Mesenchymal stem cell (in vitro differentiated cells and primary cell): Measurements from ENCODE around the gene MGAT5B.
"Not testable (repeated sequence)": the region's sequence is repeated elsewhere in the genome, so short reads cannot be mapped to it uniquely, and the experiment has no call there.

Experiments used
- DNase-seq: peaks from one replicate; pipeline ENCODE4 v3.0.0-alpha.2; 2013
- H2AFZ ChIP-seq: one replicate; pipeline ENCODE4 v1.6.1; 2013; ENCODE audit warnings: low read depth, mild to moderate bottlenecking, control low read depth, inconsistent platforms, low read length, moderate library complexity
- H2AK5ac ChIP-seq: 2 replicates; pipeline ENCODE4 v1.6.1; 2013; ENCODE audit warnings: low read length, moderate library complexity, mild to moderate bottlenecking, inconsistent platforms; ENCODE audit not compliant: severe bottlenecking
- H2BK120ac ChIP-seq: one replicate; pipeline ENCODE4 v1.6.1; 2013; ENCODE audit warnings: low read depth, mild to moderate bottlenecking, inconsistent platforms, low read length, moderate library complexity
- H2BK12ac ChIP-seq, 2 experiments: one replicate each; pipeline ENCODE4 v1.6.1; 2013; ENCODE audit warnings: inconsistent platforms in 2 of 2, low read length in 2 of 2, mild to moderate bottlenecking in 2 of 2, moderate library complexity in 2 of 2, control low read depth in 1 of 2
- H2BK15ac ChIP-seq: one replicate; pipeline ENCODE4 v1.6.1; 2013; ENCODE audit warnings: mild to moderate bottlenecking, low read depth, inconsistent platforms; ENCODE audit not compliant: poor library complexity, severe bottlenecking
- H2BK5ac ChIP-seq: 2 replicates; pipeline ENCODE4 v1.6.1; 2013; ENCODE audit warnings: low read depth, mild to moderate bottlenecking, low read length, control low read depth, inconsistent platforms; ENCODE audit not compliant: poor library complexity, severe bottlenecking
- H3K14ac ChIP-seq, 2 experiments: one replicate each; pipeline ENCODE4 v1.6.1; 2013; ENCODE audit warnings: inconsistent platforms in 2 of 2, low read length in 2 of 2, control low read depth in 1 of 2, mild to moderate bottlenecking in 1 of 2, moderate library complexity in 1 of 2
- H3K18ac ChIP-seq, 2 experiments: one replicate each; pipeline ENCODE4 v1.6.1; 2013; ENCODE audit warnings: inconsistent platforms in 2 of 2, low read length in 2 of 2, control low read depth in 1 of 2, low read depth in 1 of 2, mild to moderate bottlenecking in 1 of 2
- H3K23ac ChIP-seq, 2 experiments: one replicate each; pipeline ENCODE4 v1.6.1; 2013; ENCODE audit warnings: inconsistent platforms in 2 of 2, low read length in 2 of 2, mild to moderate bottlenecking in 2 of 2, moderate library complexity in 2 of 2, control low read depth in 1 of 2
- H3K27ac ChIP-seq: 2 replicates; pipeline ENCODE4 v1.5.1; 2013; ENCODE audit warnings: mild to moderate bottlenecking, moderate library complexity, low read length, control low read depth, inconsistent platforms; ENCODE audit not compliant: poor library complexity, severe bottlenecking
- H3K27me3 ChIP-seq, 2 experiments: 2 replicates each; pipeline versions ENCODE4 v1.6.1 to v1.7.0; 2013; ENCODE audit warnings: low read length in 2 of 2, mild to moderate bottlenecking in 2 of 2, moderate library complexity in 2 of 2, control low read depth in 1 of 2, inconsistent platforms in 1 of 2; ENCODE audit not compliant: control insufficient read depth in 1 of 2, insufficient read depth in 1 of 2
- H3K36me3 ChIP-seq, 2 experiments: 2 replicates each; pipeline versions ENCODE4 v1.6.1 to v1.7.0; 2013; ENCODE audit warnings: low read length in 2 of 2, control low read depth in 1 of 2, inconsistent platforms in 1 of 2, low read depth in 1 of 2, mild to moderate bottlenecking in 1 of 2; ENCODE audit not compliant: insufficient read depth in 2 of 2, control insufficient read depth in 1 of 2
- H3K4ac ChIP-seq, 2 experiments: one replicate each; pipeline ENCODE4 v1.6.1; 2013; ENCODE audit warnings: inconsistent platforms in 2 of 2, low read length in 2 of 2, mild to moderate bottlenecking in 2 of 2, moderate library complexity in 2 of 2, control low read depth in 1 of 2, low read depth in 1 of 2
- H3K4me1 ChIP-seq: 2 replicates; pipeline ENCODE4 v1.6.1; 2013; ENCODE audit warnings: low read depth, low read length, control low read depth; ENCODE audit not compliant: control insufficient read depth, insufficient read depth
- H3K4me2 ChIP-seq: 2 replicates; pipeline ENCODE4 v1.6.1; 2013; ENCODE audit warnings: low read length, mild to moderate bottlenecking, inconsistent platforms; ENCODE audit not compliant: poor library complexity, severe bottlenecking
- H3K4me3 ChIP-seq, 2 experiments: 2 replicates each; pipeline versions ENCODE4 v1.5.1 to v1.7.0; 2013; ENCODE audit warnings: low read length in 2 of 2, mild to moderate bottlenecking in 2 of 2, control low read depth in 1 of 2, low read depth in 1 of 2; ENCODE audit not compliant: insufficient read depth in 1 of 2
- H3K79me1 ChIP-seq: replicated peaks from 2 replicates; pipeline ENCODE4 v1.6.1; 2013; ENCODE audit warnings: mild to moderate bottlenecking, control low read depth, low read length, inconsistent platforms; ENCODE audit not compliant: poor library complexity, severe bottlenecking
- H3K9ac ChIP-seq: 2 replicates; pipeline ENCODE4 v1.7.0; 2013; ENCODE audit warnings: mild to moderate bottlenecking, low read length, moderate library complexity
- H3K9me3 ChIP-seq: 2 replicates; pipeline ENCODE4 v1.7.0; 2013; ENCODE audit warnings: mild to moderate bottlenecking, low read length; ENCODE audit not compliant: control insufficient read depth
- H4K8ac ChIP-seq: one replicate; pipeline ENCODE4 v1.6.1; 2013; ENCODE audit warnings: inconsistent platforms, mild to moderate bottlenecking, low read length, moderate library complexity
- H4K91ac ChIP-seq: one replicate; pipeline ENCODE4 v1.6.1; 2013; ENCODE audit warnings: mild to moderate bottlenecking, low read length, inconsistent platforms
- WGBS: methylation state at CpG from one replicate; pipeline ENCODE4 v1.1.7; 2013; ENCODE audit warnings: mixed read lengths; 5-methylcytosine and 5-hydroxymethylcytosine counted together

The MGAT5B gene

DNA sequence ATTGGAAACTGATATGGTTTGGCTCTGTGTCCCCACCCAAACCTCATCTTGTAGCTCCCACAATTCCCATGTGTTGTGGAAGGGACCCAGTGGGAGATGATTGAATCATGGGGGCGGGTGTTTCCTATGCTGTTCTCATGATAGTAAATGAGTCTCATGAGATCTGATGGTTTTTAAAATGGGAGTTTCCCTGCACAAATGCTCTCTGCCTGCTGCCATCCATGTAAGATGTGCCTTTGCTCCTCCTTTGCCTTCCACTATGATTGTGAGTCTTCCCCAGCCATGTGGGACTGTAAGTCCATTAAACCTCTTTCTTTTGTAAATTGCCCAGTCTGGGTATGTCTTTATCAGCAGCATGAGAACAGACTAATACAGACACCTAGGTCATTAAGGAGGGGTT, 109.8 kb downstream of the MGAT5B start:
- H3K27me3 ChIP-seq, result peaks cover 64 to 65% of the 10 kb centered on the region in 2 experiments
- not testable (repeated sequence) for H3K14ac ChIP-seq, H3K4ac ChIP-seq, H3K4me1 ChIP-seq, H2BK15ac ChIP-seq, H3K9ac ChIP-seq, H2BK120ac ChIP-seq, H2BK5ac ChIP-seq, H3K27ac ChIP-seq, H3K36me3 ChIP-seq, H3K4me2 ChIP-seq, H3K79me1 ChIP-seq, H4K91ac ChIP-seq, H3K4me3 ChIP-seq, DNase-seq, H2AFZ ChIP-seq, H2BK12ac ChIP-seq, H3K18ac ChIP-seq, H2AK5ac ChIP-seq, H3K23ac ChIP-seq, H4K8ac ChIP-seq
- H3K9me3 ChIP-seq, result peaks cover 19% of the 10 kb centered on the region
- WGBS, result no CpG with 5 or more reads among the region's 1 CpG

- H3K14ac ChIP-seq, result no peak overlapping the region
- no peak overlapping the region for H2BK15ac ChIP-seq
- no peak for DNase-seq
- H3K9ac ChIP-seq, result no peak overlapping the region
- H2BK12ac ChIP-seq, result no peak overlapping the region
- peaks cover 9% of the 10 kb centered on the region for H3K9me3 ChIP-seq
- H4K8ac ChIP-seq, result no peak overlapping the region
- no peak overlapping the region for H3K4me3 ChIP-seq
- no peak overlapping the region for H2BK120ac ChIP-seq
- H3K79me1 ChIP-seq, result no peaks in the 10 kb centered on the region
- H3K4ac ChIP-seq, result no peak overlapping the region
- no peak overlapping the region for H3K4me2 ChIP-seq
- no peak overlapping the region for H2AFZ ChIP-seq
- no peak overlapping the region for H3K23ac ChIP-seq
- WGBS, result 85% methylated on average over 14 of the region's 15 CpGs
- no peak overlapping the region for H2AK5ac ChIP-seq
- H3K27me3 ChIP-seq, result peaks cover 53 to 54% of the 10 kb centered on the region in 2 experiments
- H4K91ac ChIP-seq, result no peak overlapping the region
- no peaks in the 10 kb centered on the region for H3K4me1 ChIP-seq
- H3K36me3 ChIP-seq, result no peaks in the 10 kb centered on the region
- no peak overlapping the region for H2BK5ac ChIP-seq
- H3K18ac ChIP-seq, result no peak overlapping the region
- H3K27ac ChIP-seq, result no peak overlapping the region
These were observed 113.5 kb downstream of the MGAT5B start for GRCh38 chr17:76981545-76982295.

- Histone ChIP-seq H3K27me3 (peaks cover 55 to 59% of the 10 kb centered on the region in 2 experiments), H2BK15ac (no peak overlapping the region), H4K8ac (no peak overlapping the region), H3K4me3 (no peak overlapping the region), H2BK5ac (no peak overlapping the region), H3K4me2 (no peak overlapping the region), H2BK12ac (no peak overlapping the region), H3K14ac (no peak overlapping the region), H3K18ac (no peak overlapping the region), H3K4me1 (no peaks in the 10 kb centered on the region), H2AFZ (no peak overlapping the region), H3K36me3 (no peaks in the 10 kb centered on the region), H3K4ac (no peak overlapping the region), H3K9me3 (peaks cover 9% of the 10 kb centered on the region), H3K9ac (no peak overlapping the region), H2AK5ac (no peak overlapping the region), H4K91ac (no peak overlapping the region), H3K23ac (no peak overlapping the region), H2BK120ac (no peak overlapping the region), H3K27ac (no peak overlapping the region), H3K79me1 (no peaks in the 10 kb centered on the region)
- DNase-seq, result no peak
- 91% methylated on average over 10 of the region's 10 CpGs for WGBS
These were observed 114.3 kb downstream of the MGAT5B start for GRCh38 chr17:76982408-76983074.

DNA sequence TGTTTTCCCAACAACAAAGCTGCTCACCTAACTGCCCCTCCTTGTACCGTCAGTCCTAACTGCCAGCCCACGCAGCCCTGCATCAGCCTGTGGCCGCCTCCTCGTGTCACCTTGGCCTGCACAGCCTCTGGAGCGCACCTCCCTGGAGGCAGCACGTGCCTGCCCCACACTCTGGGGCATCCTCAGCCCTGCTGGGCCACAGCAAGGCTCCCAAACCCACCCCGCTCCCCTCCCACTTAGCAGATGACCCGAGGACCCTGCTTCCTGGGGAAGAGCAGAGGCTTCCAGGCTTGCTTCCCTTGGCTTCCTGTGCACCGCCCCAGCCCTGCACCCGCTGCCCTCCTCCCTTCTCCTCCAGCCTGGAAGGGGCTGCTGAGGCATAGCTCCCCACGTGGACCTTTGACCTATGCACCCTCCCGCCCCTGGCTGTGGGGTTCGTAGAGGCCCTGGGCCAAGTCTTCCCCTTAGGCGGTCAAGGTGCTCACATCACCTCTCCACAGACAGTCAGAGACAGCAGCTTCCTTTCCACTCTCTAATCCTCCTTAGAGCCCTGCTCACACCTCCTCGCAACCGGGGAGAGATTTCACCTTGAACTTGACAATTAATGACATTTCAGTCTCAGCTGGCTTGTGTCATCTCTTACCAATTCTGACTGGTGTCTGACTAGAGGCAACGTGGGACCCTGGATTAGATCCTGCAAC, 115.0 kb downstream of the MGAT5B start:
- no peak overlapping the region for H3K9ac ChIP-seq
- H3K9me3 ChIP-seq, result peaks cover 8% of the 10 kb centered on the region
- no peak overlapping the region for H4K8ac ChIP-seq
- H2BK5ac ChIP-seq, result no peak overlapping the region
- no peak overlapping the region for H4K91ac ChIP-seq
- no peak overlapping the region for H2BK120ac ChIP-seq
- H3K18ac ChIP-seq, result no peak overlapping the region
- no peak for DNase-seq
- no peak overlapping the region for H3K14ac ChIP-seq
- H3K36me3 ChIP-seq, result no peaks in the 10 kb centered on the region
- no peaks in the 10 kb centered on the region for H3K79me1 ChIP-seq
- H2AK5ac ChIP-seq, result no peak overlapping the region
- H2BK12ac ChIP-seq, result no peak overlapping the region
- no peak overlapping the region for H3K4me2 ChIP-seq
- H3K4me1 ChIP-seq, result no peaks in the 10 kb centered on the region
- no peak overlapping the region for H3K23ac ChIP-seq
- H3K27me3 ChIP-seq, result peaks cover 52 to 60% of the 10 kb centered on the region in 2 experiments
- H3K27ac ChIP-seq, result no peak overlapping the region
- H2BK15ac ChIP-seq, result no peak overlapping the region
- WGBS, result 52% methylated on average over 17 of the region's 17 CpGs
- no peak overlapping the region for H3K4me3 ChIP-seq
- H3K4ac ChIP-seq, result no peak overlapping the region
- H2AFZ ChIP-seq, result no peak overlapping the region
